Suprapubic skin (tissue), 4 donors: ENCODE data around the gene TAF1B. TPM values are rescaled to one million over a fixed set of nuclear protein-coding genes. Genes with fewer than 3 reads are reported as not detected.

Source experiments
- DNase-seq, 2 donors: peaks; one replicate each; pipeline ENCODE4 v3.0.0-alpha.2; 2019; ENCODE audit warnings: low spot score in 2 of 2
- H3K27ac ChIP-seq: fragments of 200-600 bp; sonication (generic); one replicate; pipeline ENCODE4 v1.5.1; 2019
- H3K27me3 ChIP-seq: fragments of 200-600 bp; sonication (generic); one replicate; pipeline ENCODE4 v1.5.1; 2019
- H3K36me3 ChIP-seq: fragments of 200-600 bp; sonication (generic); one replicate; pipeline ENCODE4 v1.5.1; 2019
- H3K4me1 ChIP-seq: fragments of 200-600 bp; sonication (generic); one replicate; pipeline ENCODE4 v1.5.1; 2019
- H3K4me3 ChIP-seq: fragments of 200-600 bp; sonication (generic); one replicate; pipeline ENCODE4 v1.5.1; 2019; ENCODE audit warnings: mild to moderate bottlenecking
- H3K9me3 ChIP-seq: fragments of 200-600 bp; sonication (generic); one replicate; pipeline ENCODE4 v1.5.1; 2019
- CTCF ChIP-seq, 2 donors: fragments of 200-600 bp in 1 of 2; fragments of 450-650 bp in 1 of 2; sonication (generic) in 1 of 2; IDR thresholded peaks; one replicate each; pipeline ENCODE4 v1.5.1; 2016 to 2019; ENCODE audit warnings: antibody characterized with exemption in 2 of 2, mild to moderate bottlenecking in 1 of 2, moderate library complexity in 1 of 2
- EP300 ChIP-seq: sonication (generic); formaldehyde crosslinking; IDR thresholded peaks from one replicate; pipeline ENCODE4 v1.6.1; 2017; ENCODE audit warnings: antibody characterized with exemption
- POLR2A ChIP-seq, 2 donors: fragments of 450-650 bp; IDR thresholded peaks; one replicate each; pipeline ENCODE4 v1.6.1; 2017; ENCODE audit warnings: antibody characterized with exemption in 2 of 2, mild to moderate bottlenecking in 2 of 2, moderate library complexity in 2 of 2
- POLR2AphosphoS5 ChIP-seq, 3 donors: sonication (generic); formaldehyde crosslinking; IDR thresholded peaks; one replicate each; pipeline ENCODE4 v1.6.1; 2017; ENCODE audit warnings: antibody characterized with exemption in 3 of 3
- WGBS: methylation state at CpG from one replicate; pipeline ENCODE4 v1.1.5; 2018; 5-methylcytosine and 5-hydroxymethylcytosine counted together
- total RNA-seq, 4 donors: library from RNA; depleted of rRNA; stranded (reverse); fragments of >200 nt; gene quantifications; one replicate each; pipeline ENCODE4 v1.1.0, GENCODE V29; 2016

Gene TAF1B
- total RNA-seq, 4 donors from 2014 or later: 12.7 to 24.0 (median 18.0) TPM

GRCh38 chr2:9975328-9975727 lies 132.1 kb downstream of the TAF1B start:
- Histone ChIP-seq H3K27me3 (no peaks in the 10 kb centered on the region), H3K4me1 (peaks cover 49% of the 10 kb centered on the region), H3K4me3 (no peak overlapping the region), H3K9me3 (no peaks in the 10 kb centered on the region), H3K27ac (peak overlapping the region; percentile 14), H3K36me3 (peaks cover 4% of the 10 kb centered on the region)
- no peak for DNase-seq
- WGBS: 88% methylated on average over 10 of the region's 10 CpGs
- TF ChIP-seq POLR2AphosphoS5 (IDR thresholded peaks at IDR 0.05) (no peak), EP300 (no peak), CTCF (IDR thresholded peaks at IDR 0.05) (no peak), POLR2A (IDR thresholded peaks at IDR 0.05) (no peak)

GRCh38 chr2:9975805-9976447 lies 132.7 kb downstream of the TAF1B start:
- WGBS: 49% methylated on average over 9 of the region's 9 CpGs
- TF ChIP-seq POLR2AphosphoS5 (IDR thresholded peaks at IDR 0.05): no peak
- no peak for TF ChIP-seq EP300
- TF ChIP-seq POLR2A (IDR thresholded peaks at IDR 0.05): no peak
- TF ChIP-seq CTCF (IDR thresholded peaks at IDR 0.05): no peak
- Histone ChIP-seq H3K27ac (no peak overlapping the region), H3K4me1 (peaks cover 43% of the 10 kb centered on the region), H3K4me3 (no peak overlapping the region), H3K36me3 (peaks cover 4% of the 10 kb centered on the region), H3K27me3 (no peaks in the 10 kb centered on the region), H3K9me3 (no peaks in the 10 kb centered on the region)
- DNase-seq: no peak

GRCh38 chr2:9979977-9980376 lies 136.7 kb downstream of the TAF1B start:
- WGBS: 76% methylated on average over 6 of the region's 6 CpGs
- H3K27me3 ChIP-seq: no peaks in the 10 kb centered on the region
- no peak overlapping the region for H3K4me3 ChIP-seq
- H3K4me1 ChIP-seq: peaks cover 33% of the 10 kb centered on the region
- H3K27ac ChIP-seq: no peak overlapping the region
- TF ChIP-seq POLR2AphosphoS5 (IDR thresholded peaks at IDR 0.05) (no peak), EP300 (no peak)
- DNase-seq: no peak
- H3K36me3 ChIP-seq: peaks cover 4% of the 10 kb centered on the region
- H3K9me3 ChIP-seq: no peaks in the 10 kb centered on the region

- Histone ChIP-seq H3K27me3 (no peaks in the 10 kb centered on the region), H3K36me3 (peaks cover 4% of the 10 kb centered on the region), H3K27ac (peak overlapping the region; percentile 21), H3K4me1 (peaks cover 36% of the 10 kb centered on the region), H3K4me3 (no peak overlapping the region), H3K9me3 (no peaks in the 10 kb centered on the region)
- 72% methylated on average over 2 of the region's 2 CpGs for WGBS
- TF ChIP-seq POLR2AphosphoS5 (IDR thresholded peaks at IDR 0.05) (no peak), EP300 (no peak), POLR2A (IDR thresholded peaks at IDR 0.05) (no peak), CTCF (IDR thresholded peaks at IDR 0.05) (no peak)
- DNase-seq: no peak
Observed at GRCh38 chr2:9980520-9980919, 137.2 kb downstream of the TAF1B start.

- WGBS: 85% methylated on average over 3 of the region's 3 CpGs
- no peak for DNase-seq
- Histone ChIP-seq H3K4me3 (no peak overlapping the region), H3K27me3 (no peaks in the 10 kb centered on the region), H3K9me3 (no peaks in the 10 kb centered on the region), H3K4me1 (peaks cover 37% of the 10 kb centered on the region), H3K36me3 (peaks cover 8% of the 10 kb centered on the region), H3K27ac (no peak overlapping the region)
- no peak for TF ChIP-seq POLR2A (IDR thresholded peaks at IDR 0.05)
- TF ChIP-seq CTCF (IDR thresholded peaks at IDR 0.05): no peak
- no peak for TF ChIP-seq POLR2AphosphoS5 (IDR thresholded peaks at IDR 0.05)
- no peak for TF ChIP-seq EP300
Observed at GRCh38 chr2:9981655-9982054, 138.4 kb downstream of the TAF1B start.

- Histone ChIP-seq H3K36me3 (peaks cover 14% of the 10 kb centered on the region), H3K27me3 (no peaks in the 10 kb centered on the region), H3K9me3 (no peaks in the 10 kb centered on the region), H3K27ac (peak overlapping the region; percentile 8), H3K4me3 (no peak overlapping the region), H3K4me1 (peaks cover 37% of the 10 kb centered on the region)
- no peak for DNase-seq
- 63% methylated on average over 8 of the region's 8 CpGs for WGBS
- TF ChIP-seq CTCF (IDR thresholded peaks at IDR 0.05): no peak
- TF ChIP-seq POLR2AphosphoS5 (IDR thresholded peaks at IDR 0.05): peak in 2 of 3 donors; percentile 19 to 40
- no peak for TF ChIP-seq POLR2A (IDR thresholded peaks at IDR 0.05)
- no peak for TF ChIP-seq EP300
Observed at GRCh38 chr2:9982248-9982647, 139.0 kb downstream of the TAF1B start.
